Hematopoietic multipotent progenitor cell treated with erythropoietin and hydrocortisone succinate and interleukin-3 and kit ligand, for 17 days (in vitro differentiated cells): ENCODE results near the gene TMEM117.

ENCODE experiments used
- DNase-seq: peaks from one replicate; pipeline ENCODE4 v3.0.0-alpha.2; 2015; ENCODE audit warnings: low spot score

The TMEM117 gene

GRCh38 chr12:44379831-44380230 lies 544.0 kb downstream of the TMEM117 start:
- no peak for DNase-seq

DNA sequence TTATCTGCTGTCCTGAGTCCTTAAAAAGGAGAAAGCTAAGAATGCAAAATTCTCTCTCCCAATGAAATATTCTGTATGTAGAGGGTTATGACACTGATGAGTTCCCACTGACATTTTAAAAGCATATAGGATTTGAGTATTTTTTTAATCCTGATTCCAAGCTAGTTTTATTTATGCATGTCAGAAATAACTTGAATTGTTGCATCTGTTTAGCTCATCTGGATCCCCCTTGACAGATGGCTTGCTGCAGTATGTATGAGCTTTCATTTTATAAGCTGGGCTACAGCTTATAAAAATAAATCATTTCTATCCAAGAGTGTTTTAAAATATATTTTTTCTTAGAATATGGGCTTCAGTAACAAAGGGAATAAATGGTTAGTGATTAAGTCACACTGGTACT lies 545.0 kb downstream of the TMEM117 start:
- DNase-seq, result no peak

- DNase-seq, result no peak
These were observed 545.5 kb downstream of the TMEM117 start for GRCh38 chr12:44381341-44381740.

DNA sequence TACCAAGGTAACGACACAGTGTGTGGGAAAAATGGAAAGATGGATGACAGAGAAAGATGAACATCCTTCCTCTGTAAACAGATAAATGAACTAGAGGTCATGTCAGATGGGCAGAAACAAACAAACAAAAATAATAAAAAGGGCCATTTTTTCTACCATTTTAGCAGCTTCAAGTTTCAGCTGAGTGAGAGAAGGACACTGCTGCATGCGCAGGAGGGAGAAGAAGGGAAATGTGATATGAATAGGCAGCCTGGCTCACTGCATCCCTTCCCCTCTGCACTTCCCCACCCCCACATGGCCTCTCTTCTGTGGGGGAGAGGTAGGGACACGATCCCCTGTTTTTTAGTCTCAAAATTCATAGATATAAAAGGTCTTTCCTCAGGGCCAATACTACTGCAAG lies 548.3 kb downstream of the TMEM117 start:
- DNase-seq, result no peak

- DNase-seq, result no peak
These were observed 550.1 kb downstream of the TMEM117 start for GRCh38 chr12:44385964-44386363.

DNA sequence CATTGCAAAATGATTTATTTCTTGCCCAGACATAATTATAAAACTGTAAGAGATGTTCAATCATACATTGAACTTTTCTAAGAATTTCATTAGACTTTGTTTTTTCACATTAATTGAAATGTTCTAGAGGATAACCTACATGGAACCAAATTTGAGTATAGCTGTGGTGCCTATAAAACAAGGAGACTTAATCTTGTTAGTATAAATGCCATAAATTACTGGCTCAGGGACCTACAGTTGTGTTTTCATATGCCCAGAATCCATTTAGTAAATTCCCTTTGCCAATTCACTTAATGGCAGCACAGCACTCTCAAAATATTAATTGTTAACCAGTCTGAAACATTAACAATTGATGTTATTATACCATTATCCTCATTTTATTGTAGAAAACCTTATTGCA lies 551.7 kb downstream of the TMEM117 start:
- DNase-seq, result no peak

- DNase-seq, result no peak
These were observed 553.2 kb downstream of the TMEM117 start for GRCh38 chr12:44389038-44389437.

DNA sequence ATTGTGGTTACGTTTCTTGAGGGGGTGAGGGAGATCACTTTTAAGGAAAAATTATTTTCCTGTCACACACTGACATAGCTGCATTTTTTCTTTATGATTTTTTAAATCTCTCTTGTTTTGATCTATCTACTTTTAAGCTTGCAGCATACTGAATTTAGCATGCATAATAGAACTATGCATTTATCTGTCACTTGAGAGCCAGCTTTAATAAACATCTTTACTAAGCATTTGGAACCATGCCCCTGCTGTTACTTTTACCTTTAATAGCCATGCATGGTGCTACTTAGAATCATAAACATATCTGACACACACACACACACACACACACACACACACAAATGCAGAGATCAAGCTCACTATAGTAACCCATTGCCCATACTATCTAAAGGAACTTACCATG lies 554.0 kb downstream of the TMEM117 start:
- DNase-seq, result no peak

DNA sequence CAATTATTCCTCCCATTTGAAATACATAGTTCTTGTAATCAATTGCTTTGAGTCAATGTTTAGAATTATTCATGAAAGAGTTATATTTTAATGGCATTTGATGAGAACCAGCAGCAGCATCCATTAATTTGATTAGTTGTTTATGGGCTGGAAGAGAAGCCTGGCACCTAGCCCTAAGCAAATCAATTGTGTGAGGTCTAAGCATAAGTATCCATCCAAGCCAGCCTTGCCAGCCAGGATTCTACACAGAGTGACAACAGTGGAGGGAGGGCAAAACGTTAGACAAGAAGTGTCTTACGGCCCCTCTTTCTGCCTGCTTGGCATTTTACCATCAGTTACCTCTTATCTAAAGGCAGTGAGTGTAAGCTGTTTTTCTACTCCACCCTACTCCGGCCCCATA lies 561.8 kb downstream of the TMEM117 start:
- no peak for DNase-seq

- no peak for DNase-seq
These were observed 567.3 kb downstream of the TMEM117 start for GRCh38 chr12:44403185-44403584.

DNA sequence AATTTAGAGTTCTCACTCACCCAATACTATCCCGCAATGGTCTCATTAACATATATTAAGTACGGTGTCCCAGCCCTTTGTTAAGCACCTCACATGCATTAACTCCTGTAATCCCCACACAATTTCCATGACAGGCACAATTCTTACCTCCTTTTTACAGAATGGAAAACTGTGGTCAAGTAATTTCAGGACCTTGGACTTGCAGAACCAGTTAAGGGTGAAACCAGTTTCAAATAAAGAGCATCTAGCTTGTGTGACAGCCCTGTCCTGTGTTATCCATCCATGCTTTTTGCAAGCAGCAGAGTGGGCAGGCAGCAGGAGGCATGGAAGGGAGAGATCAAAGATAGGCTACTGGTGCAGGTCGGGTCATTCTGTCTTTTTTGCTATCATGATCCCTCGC lies 569.4 kb downstream of the TMEM117 start:
- no peak for DNase-seq

DNA sequence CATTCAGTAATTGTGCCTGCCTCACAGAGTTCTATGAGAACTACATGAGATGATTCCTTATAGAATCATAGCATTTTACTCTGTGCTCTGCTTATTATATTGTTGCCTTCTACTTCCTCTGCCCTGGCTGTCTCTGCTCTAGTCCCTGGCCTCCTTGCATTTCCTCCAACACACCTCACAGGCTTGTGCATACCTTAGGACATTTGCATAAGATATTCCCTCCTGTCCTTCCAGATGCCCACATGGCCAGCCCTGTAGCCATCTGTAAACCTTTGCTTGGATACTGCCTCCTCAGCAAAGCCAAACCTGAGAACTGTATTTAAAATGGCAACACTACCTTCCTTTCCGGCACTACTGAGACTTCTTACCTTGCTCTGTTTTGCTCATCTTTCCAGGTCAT lies 586.7 kb downstream of the TMEM117 start:
- DNase-seq, result no peak

GRCh38 chr12:44428825-44429224 lies 592.9 kb downstream of the TMEM117 start:
- DNase-seq, result no peak

- no peak for DNase-seq
These were observed 595.9 kb downstream of the TMEM117 start for GRCh38 chr12:44431647-44432343.

GRCh38 chr12:44433659-44434058 lies 597.8 kb downstream of the TMEM117 start:
- no peak for DNase-seq

DNA sequence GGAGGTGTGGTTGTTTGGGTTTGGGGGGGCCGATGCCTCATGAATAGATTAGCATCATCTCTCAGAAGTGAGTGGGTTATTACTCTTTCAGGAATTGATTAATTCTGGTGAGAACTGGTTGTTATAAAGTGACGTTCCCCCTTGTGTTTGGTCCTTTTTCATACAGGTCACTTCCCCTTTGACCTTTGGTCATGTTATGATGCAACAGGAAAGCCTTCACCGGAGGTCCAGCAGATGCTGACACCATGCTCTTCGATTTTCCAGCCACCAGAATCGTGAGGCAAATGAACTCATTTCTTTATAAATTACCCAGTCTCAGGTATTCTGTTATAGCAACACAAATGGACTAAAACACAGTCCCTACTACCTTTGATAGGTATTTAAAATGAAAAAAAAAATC lies 600.9 kb downstream of the TMEM117 start:
- no peak for DNase-seq
